ENCODE measurements around the gene SYN1. TPM values are rescaled to one million over a fixed set of nuclear protein-coding genes. Genes with fewer than 3 reads are reported as not detected.

The SYN1 gene
- total RNA-seq, 2 donors from 2014 or later: 0.14 to 4.1 TPM

- Histone ChIP-seq H3K9me3 (no peaks in the 10 kb centered on the region), H3K4me3 (no peak overlapping the region), H3K27ac (no peak overlapping the region), H3K27me3 (replicated peaks; ENCODE audit: insufficient read depth) (no peaks in the 10 kb centered on the region), H3K4me1 (replicated peaks) (no peaks in the 10 kb centered on the region), H3K36me3 (no peaks in the 10 kb centered on the region)
- intact Hi-C loops (cut with DNase I): no loop called here
- DNase-seq (ENCODE audit: low spot score): no peak
- no peak for TF ChIP-seq POLR2AphosphoS5 (IDR thresholded peaks at IDR 0.05)
- TF ChIP-seq CTCF (IDR thresholded peaks at IDR 0.05): no peak
- no peak for TF ChIP-seq POLR2A (IDR thresholded peaks at IDR 0.05)
- WGBS: 69% methylated on average over 4 of the region's 4 CpGs
Observed at GRCh38 chrX:47587091-47587891, 32.4 kb downstream of the SYN1 start.

GRCh38 chrX:47586043-47586787, 33.4 kb downstream of the SYN1 start:
- Histone ChIP-seq H3K4me1 (replicated peaks) (no peaks in the 10 kb centered on the region), H3K36me3 (no peaks in the 10 kb centered on the region), H3K9me3 (no peaks in the 10 kb centered on the region), H3K4me3 (no peak overlapping the region), H3K27me3 (replicated peaks; ENCODE audit: insufficient read depth) (no peaks in the 10 kb centered on the region), H3K27ac (no peak overlapping the region)
- no peak for TF ChIP-seq POLR2AphosphoS5 (IDR thresholded peaks at IDR 0.05)
- TF ChIP-seq POLR2A (IDR thresholded peaks at IDR 0.05): no peak
- TF ChIP-seq CTCF (IDR thresholded peaks at IDR 0.05): no peak
- intact Hi-C loops (cut with DNase I): no loop called here
- 60% methylated on average over 7 of the region's 11 CpGs for WGBS
- DNase-seq (ENCODE audit: low spot score): no peak

- no peak overlapping the region for H3K27ac ChIP-seq
- H3K4me1 ChIP-seq (replicated peaks): no peaks in the 10 kb centered on the region
- H3K27me3 ChIP-seq (replicated peaks; ENCODE audit: insufficient read depth): no peaks in the 10 kb centered on the region
- no peak for DNase-seq (ENCODE audit: low spot score)
- H3K4me3 ChIP-seq: no peak overlapping the region
- WGBS: 82% methylated on average over 13 of the region's 16 CpGs
- H3K9me3 ChIP-seq: no peaks in the 10 kb centered on the region
- TF ChIP-seq CTCF (IDR thresholded peaks at IDR 0.05) (no peak), POLR2A (IDR thresholded peaks at IDR 0.05) (no peak), POLR2AphosphoS5 (IDR thresholded peaks at IDR 0.05) (no peak)
- intact Hi-C loops (cut with DNase I): no loop called here
- no peaks in the 10 kb centered on the region for H3K36me3 ChIP-seq
Observed at GRCh38 chrX:47585273-47585672, 34.4 kb downstream of the SYN1 start.

- DNase-seq (ENCODE audit: low spot score): no peak
- Histone ChIP-seq H3K27me3 (replicated peaks; ENCODE audit: insufficient read depth) (no peaks in the 10 kb centered on the region), H3K36me3 (no peaks in the 10 kb centered on the region), H3K9me3 (no peaks in the 10 kb centered on the region), H3K27ac (no peak overlapping the region), H3K4me1 (replicated peaks) (no peaks in the 10 kb centered on the region), H3K4me3 (no peak overlapping the region)
- 67% methylated on average over 6 of the region's 6 CpGs for WGBS
- intact Hi-C loops (cut with DNase I): no loop called here
- TF ChIP-seq CTCF (IDR thresholded peaks at IDR 0.05) (no peak), POLR2A (IDR thresholded peaks at IDR 0.05) (no peak), POLR2AphosphoS5 (IDR thresholded peaks at IDR 0.05) (no peak)
Observed at GRCh38 chrX:47584714-47585113, 34.9 kb downstream of the SYN1 start.
